ENCODE results near the gene ASAP3.

Gene ASAP3

DNA sequence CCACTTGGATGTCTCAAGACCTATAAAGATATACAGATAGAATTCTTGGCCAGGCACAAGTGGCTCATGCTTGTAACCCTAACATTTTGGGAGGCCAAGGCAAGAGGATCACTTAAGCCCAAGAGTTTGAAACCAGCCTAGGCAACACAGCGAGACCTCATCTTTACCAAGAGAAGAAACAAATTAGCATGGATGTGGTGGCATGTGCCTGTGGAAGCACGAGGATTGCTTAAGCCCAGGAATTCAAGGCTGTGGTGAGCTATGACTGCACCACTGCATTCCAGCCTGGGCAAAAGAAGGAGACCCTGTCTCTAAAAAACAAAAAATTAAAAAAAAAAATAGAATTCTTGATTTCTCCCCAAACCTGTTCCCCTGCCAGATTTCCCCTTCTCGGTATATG lies 8.3 kb downstream of the ASAP3 start:
- Histone ChIP-seq H2AFZ (ENCODE audit: low read depth, low read length, severe bottlenecking) (no peak overlapping the region), H4K20me1 (ENCODE audit: low read depth, low read length) (no peaks in the 10 kb centered on the region), H3K27ac (ENCODE audit: low read depth, low read length) (no peak overlapping the region), H3K9me3 (ENCODE audit: insufficient read depth, low read length) (no peaks in the 10 kb centered on the region), H3K4me2 (ENCODE audit: low read depth, low read length, poor library complexity, severe bottlenecking) (no peak overlapping the region), H3K36me3 (ENCODE audit: low read length) (no peaks in the 10 kb centered on the region), H3K79me2 (ENCODE audit: insufficient read depth, low read length) (no peaks in the 10 kb centered on the region), H3K4me3 (ENCODE audit: insufficient read depth, low read length, poor library complexity, severe bottlenecking) (no peak overlapping the region), H3K9ac (ENCODE audit: low read length) (no peak overlapping the region), H3K27me3 (ENCODE audit: low read length) (no peaks in the 10 kb centered on the region), H3F3A (ENCODE audit: insufficient read depth) (no peaks in the 10 kb centered on the region), H3K9me2 (replicated peaks; ENCODE audit: insufficient read depth, low read length) (no peaks in the 10 kb centered on the region)
- TF ChIP-seq EZH2phosphoT487 (conservative IDR thresholded peaks at IDR 0.05; ENCODE audit: low read length), result no peak
- TF ChIP-seq, protein P1, sequence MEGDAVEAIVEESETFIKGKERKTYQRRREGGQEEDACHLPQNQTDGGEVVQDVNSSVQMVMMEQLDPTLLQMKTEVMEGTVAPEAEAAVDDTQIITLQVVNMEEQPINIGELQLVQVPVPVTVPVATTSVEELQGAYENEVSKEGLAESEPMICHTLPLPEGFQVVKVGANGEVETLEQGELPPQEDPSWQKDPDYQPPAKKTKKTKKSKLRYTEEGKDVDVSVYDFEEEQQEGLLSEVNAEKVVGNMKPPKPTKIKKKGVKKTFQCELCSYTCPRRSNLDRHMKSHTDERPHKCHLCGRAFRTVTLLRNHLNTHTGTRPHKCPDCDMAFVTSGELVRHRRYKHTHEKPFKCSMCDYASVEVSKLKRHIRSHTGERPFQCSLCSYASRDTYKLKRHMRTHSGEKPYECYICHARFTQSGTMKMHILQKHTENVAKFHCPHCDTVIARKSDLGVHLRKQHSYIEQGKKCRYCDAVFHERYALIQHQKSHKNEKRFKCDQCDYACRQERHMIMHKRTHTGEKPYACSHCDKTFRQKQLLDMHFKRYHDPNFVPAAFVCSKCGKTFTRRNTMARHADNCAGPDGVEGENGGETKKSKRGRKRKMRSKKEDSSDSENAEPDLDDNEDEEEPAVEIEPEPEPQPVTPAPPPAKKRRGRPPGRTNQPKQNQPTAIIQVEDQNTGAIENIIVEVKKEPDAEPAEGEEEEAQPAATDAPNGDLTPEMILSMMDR (IDR thresholded peaks at IDR 0.05; ENCODE audit: insufficient read depth, low read length, poor library complexity, severe bottlenecking), result no peak

DNA sequence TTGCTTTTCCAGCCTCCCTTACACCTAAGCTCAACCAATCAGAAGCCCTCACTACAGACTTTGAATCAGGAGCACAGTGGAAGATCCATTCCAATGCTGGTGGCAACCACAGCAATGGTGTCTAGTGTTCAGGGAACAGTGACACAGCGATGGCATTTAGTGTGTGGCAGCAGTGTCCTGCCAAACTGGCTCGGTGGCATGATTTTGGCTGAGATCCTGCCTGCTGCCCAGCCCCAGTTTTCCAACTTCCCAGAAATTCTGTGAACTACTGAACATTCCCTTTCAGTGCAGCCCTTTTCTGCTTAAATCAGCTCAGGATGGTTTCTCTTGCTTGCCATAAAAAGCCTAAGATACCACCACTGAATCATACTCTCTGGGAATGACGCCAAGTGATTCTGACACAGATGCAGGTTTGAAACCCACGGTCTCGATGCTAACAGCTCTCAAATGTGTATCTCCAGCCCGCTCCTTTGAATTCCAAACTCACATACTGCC lies 8.8 kb downstream of the ASAP3 start:
- H3F3A ChIP-seq (ENCODE audit: insufficient read depth), result no peaks in the 10 kb centered on the region
- TF ChIP-seq, protein P1 (IDR thresholded peaks at IDR 0.05; ENCODE audit: insufficient read depth, low read length, poor library complexity, severe bottlenecking), result no peak
- no peak for TF ChIP-seq EZH2phosphoT487 (conservative IDR thresholded peaks at IDR 0.05; ENCODE audit: low read length)
- no peak overlapping the region for H3K27ac ChIP-seq (ENCODE audit: low read depth, low read length)
- H3K9ac ChIP-seq (ENCODE audit: low read length), result no peak overlapping the region
- H3K4me3 ChIP-seq (ENCODE audit: insufficient read depth, low read length, poor library complexity, severe bottlenecking), result no peak overlapping the region
- no peaks in the 10 kb centered on the region for H3K9me2 ChIP-seq (replicated peaks; ENCODE audit: insufficient read depth, low read length)
- no peaks in the 10 kb centered on the region for H3K27me3 ChIP-seq (ENCODE audit: low read length)
- no peak overlapping the region for H3K4me2 ChIP-seq (ENCODE audit: low read depth, low read length, poor library complexity, severe bottlenecking)
- H2AFZ ChIP-seq (ENCODE audit: low read depth, low read length, severe bottlenecking), result no peak overlapping the region
- H3K79me2 ChIP-seq (ENCODE audit: insufficient read depth, low read length), result no peaks in the 10 kb centered on the region
- H4K20me1 ChIP-seq (ENCODE audit: low read depth, low read length), result no peaks in the 10 kb centered on the region
- H3K36me3 ChIP-seq (ENCODE audit: low read length), result no peaks in the 10 kb centered on the region
- no peaks in the 10 kb centered on the region for H3K9me3 ChIP-seq (ENCODE audit: insufficient read depth, low read length)

DNA sequence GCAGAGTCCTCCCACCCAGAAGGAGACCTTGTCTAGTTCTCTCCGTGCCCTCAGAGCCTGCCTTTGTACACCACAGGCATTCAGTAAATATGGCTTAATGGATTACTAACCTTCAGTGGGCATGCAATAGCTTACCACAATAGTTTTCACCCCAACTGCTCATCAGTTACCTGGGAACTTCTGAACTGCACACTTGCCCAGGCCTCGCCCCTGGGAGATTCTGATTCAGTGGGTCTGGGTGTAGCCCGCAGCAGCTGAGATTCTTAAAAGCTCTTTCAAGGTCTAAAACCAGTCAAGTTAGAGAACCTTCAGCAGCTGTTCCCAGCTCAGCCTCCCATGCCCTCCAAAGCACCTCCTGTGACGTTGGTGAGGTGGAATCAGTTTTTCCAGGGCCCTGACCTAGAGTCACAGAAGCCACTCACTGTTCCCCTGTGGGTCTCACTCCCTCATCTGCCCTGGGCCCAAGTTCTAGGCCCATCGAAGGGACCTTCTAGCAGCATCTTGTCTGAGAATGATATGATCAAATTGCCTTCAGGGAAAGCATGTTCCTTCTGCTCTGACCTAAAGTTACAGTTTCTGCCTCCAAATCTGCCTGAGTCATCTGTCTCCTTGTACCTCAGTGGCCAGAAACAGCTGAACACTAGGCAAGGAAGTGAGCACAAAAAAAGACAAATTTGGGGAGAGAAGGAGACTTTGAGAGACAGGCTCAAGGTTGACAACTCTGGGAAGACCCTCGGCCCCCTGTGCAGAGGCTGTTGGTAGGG lies 10.8 kb downstream of the ASAP3 start:
- Histone ChIP-seq H3F3A (ENCODE audit: insufficient read depth) (no peaks in the 10 kb centered on the region), H3K27ac (ENCODE audit: low read depth, low read length) (no peak overlapping the region), H3K36me3 (ENCODE audit: low read length) (no peaks in the 10 kb centered on the region), H2AFZ (ENCODE audit: low read depth, low read length, severe bottlenecking) (no peak overlapping the region), H4K20me1 (ENCODE audit: low read depth, low read length) (no peaks in the 10 kb centered on the region), H3K4me2 (ENCODE audit: low read depth, low read length, poor library complexity, severe bottlenecking) (no peak overlapping the region), H3K9me3 (ENCODE audit: insufficient read depth, low read length) (no peaks in the 10 kb centered on the region), H3K9ac (ENCODE audit: low read length) (no peak overlapping the region), H3K79me2 (ENCODE audit: insufficient read depth, low read length) (no peaks in the 10 kb centered on the region), H3K4me3 (ENCODE audit: insufficient read depth, low read length, poor library complexity, severe bottlenecking) (no peak overlapping the region), H3K27me3 (ENCODE audit: low read length) (no peaks in the 10 kb centered on the region), H3K9me2 (replicated peaks; ENCODE audit: insufficient read depth, low read length) (no peaks in the 10 kb centered on the region)
- no peak for TF ChIP-seq EZH2phosphoT487 (conservative IDR thresholded peaks at IDR 0.05; ENCODE audit: low read length)
- TF ChIP-seq, protein P1 (IDR thresholded peaks at IDR 0.05; ENCODE audit: insufficient read depth, low read length, poor library complexity, severe bottlenecking), result no peak

Measured in SU-DHL-6 (cell line).